SIG-M5 (cell line): ENCODE results near the gene PAK3.

Experiments used
- DNase-seq: peaks from one replicate; lab custom pipeline; 2025; lab: John Stamatoyannopoulos, UW

PAK3 gene

DNA sequence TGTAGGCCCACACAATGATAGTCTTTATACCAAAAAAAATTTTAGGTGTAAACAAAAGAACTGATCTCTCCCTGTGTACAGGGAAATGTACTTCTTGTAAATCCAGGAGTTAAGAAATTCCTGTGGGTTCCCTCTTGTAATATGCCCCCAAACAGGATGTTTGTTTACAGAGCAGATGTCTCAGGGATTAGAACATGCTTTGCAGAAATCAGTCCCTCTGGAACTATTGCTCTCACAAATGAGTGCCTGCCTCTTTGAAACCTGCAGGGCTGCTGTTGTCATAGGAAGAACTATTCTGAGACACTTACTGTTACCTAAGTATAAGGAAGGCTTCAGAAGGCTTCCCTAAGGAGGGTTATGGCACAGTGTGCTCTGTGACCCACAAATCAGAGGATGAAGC is 35.6 kb downstream of the PAK3 start:
- DNase-seq: no peak

- DNase-seq: no peak
Measured at GRCh38 chrX:111133389-111133788, 37.4 kb downstream of the PAK3 start.

- no peak for DNase-seq
Measured at GRCh38 chrX:111145878-111146277, 49.9 kb downstream of the PAK3 start.

DNA sequence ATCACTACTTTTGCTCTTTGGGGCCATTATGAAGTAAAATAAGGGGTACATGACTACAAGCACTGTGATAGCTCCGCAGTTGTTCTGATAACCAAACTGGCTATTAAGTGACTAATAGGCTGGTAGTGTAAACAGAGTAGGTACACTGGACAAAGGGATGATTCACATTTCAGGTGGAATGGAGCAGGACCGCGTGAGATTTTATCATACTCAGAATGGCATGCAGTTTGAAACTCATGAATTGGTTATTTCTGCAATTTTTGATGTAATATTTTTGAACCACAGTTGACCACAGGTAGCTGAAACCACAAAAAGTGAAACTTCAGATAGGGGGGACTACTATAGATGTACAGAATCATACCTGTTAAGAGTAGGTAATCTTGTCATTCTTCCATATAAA is 55.8 kb downstream of the PAK3 start:
- no peak for DNase-seq

DNA sequence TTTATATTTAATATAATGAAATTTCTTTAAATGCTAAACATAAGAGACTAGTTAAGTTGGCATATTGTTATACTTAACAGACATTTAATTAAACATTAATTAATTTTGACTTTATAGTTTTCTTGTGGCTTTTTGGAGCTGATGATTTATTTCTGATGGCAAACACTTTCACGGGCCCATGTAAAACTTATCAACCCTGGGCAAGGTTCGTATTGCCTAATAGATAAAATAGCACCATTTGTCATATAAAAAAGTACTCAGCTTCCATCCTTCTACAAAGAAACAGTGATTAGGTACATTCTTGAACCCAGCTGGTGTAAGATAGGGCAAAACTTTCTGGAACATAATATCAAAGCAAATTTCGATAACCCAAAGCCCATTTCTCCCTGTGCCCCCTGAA is 63.2 kb downstream of the PAK3 start:
- DNase-seq: no peak

GRCh38 chrX:111164728-111165127 is 68.7 kb downstream of the PAK3 start:
- DNase-seq: no peak

GRCh38 chrX:111165902-111166301 is 69.9 kb downstream of the PAK3 start:
- no peak for DNase-seq

DNA sequence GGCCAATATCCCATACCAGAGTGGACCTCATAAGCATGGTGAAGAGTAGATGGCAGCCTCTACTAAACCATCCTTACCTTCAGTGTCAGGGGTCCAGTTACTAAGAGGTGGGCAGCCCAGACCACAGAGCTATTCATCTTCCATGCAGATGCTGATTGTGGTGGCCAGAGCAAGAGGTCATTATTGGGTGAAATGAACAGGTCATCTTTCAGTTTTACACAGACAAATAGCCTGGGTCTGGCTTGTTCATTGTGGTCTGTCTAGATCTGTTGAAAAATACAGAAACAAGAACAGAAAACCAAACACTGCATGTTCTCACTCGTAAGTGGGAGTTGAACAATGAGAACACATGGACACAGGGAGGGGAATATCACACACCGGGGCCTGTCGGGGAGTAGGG is 71.3 kb downstream of the PAK3 start:
- DNase-seq: no peak

DNA sequence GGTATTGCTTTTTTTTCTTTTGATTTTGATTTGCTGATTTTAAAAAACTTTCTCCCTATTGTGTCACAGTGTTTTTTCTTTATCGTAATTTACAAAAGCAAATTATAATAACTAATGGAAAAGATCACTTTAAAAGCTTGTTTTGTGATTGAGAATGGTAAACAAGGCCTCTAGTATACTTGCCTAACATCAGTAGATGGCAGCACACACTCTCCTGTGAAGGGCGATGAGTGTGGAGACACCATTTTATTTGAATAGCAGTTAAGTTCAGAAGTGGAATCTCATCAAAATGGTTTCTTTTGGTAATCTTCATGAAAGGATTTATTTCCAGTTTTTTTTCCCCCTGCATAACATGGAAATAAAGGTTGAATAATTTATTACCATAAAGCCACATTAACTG is 72.3 kb downstream of the PAK3 start:
- DNase-seq: no peak

- no peak for DNase-seq
Measured at GRCh38 chrX:111169141-111169540, 73.2 kb downstream of the PAK3 start.

DNA sequence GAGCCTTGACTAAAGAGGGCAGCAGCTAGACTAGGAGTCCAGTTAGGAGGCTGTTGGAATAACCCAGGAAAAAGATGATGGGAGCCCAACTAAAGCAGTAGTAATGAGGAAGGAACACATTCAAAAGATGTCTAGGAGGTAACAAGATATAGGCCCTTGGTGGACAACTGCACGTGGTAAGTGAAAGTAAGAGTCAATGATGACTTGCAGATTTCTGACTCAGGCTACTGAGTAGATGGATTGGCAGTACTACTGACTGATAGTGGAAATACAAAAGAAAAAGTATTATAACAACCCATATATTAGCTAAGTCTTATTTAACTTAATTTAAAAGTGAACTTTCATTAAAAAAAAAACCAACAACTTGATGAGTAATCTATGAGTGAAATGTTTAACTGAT is 74.0 kb downstream of the PAK3 start:
- no peak for DNase-seq

DNA sequence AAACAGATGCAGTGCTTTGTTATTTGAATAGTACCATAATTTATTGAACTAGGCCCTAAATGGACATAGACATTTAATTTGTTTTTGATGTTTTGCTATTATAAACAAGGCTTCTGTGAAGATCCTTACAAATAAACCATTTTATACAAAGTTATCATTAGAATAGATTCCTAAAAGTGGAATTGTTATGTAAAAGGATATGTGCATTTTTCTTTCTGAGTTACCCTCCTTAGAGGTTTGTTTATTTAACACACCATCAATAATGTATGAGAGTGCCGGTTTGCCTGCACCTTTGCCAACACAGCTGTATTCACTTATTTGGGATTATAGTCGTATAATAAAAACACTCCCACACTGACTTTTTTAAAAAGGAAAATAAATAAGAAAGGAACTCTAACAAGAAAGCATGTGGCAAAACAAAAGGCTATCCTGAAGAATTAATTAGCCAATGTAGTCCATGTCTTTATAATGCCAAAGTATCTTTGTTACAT is 84.8 kb downstream of the PAK3 start:
- no peak for DNase-seq

- DNase-seq: no peak
Measured at GRCh38 chrX:111181951-111182350, 86.0 kb downstream of the PAK3 start.

- no peak for DNase-seq
Measured at GRCh38 chrX:111182997-111183396, 87.0 kb downstream of the PAK3 start.

GRCh38 chrX:111191598-111191997 is 95.6 kb downstream of the PAK3 start:
- DNase-seq: no peak

GRCh38 chrX:111199505-111199904 is 103.5 kb downstream of the PAK3 start:
- DNase-seq: no peak

- no peak for DNase-seq
Measured at GRCh38 chrX:111200327-111200726, 104.3 kb downstream of the PAK3 start.

- no peak for DNase-seq
Measured at GRCh38 chrX:111207851-111208250, 111.9 kb downstream of the PAK3 start.

DNA sequence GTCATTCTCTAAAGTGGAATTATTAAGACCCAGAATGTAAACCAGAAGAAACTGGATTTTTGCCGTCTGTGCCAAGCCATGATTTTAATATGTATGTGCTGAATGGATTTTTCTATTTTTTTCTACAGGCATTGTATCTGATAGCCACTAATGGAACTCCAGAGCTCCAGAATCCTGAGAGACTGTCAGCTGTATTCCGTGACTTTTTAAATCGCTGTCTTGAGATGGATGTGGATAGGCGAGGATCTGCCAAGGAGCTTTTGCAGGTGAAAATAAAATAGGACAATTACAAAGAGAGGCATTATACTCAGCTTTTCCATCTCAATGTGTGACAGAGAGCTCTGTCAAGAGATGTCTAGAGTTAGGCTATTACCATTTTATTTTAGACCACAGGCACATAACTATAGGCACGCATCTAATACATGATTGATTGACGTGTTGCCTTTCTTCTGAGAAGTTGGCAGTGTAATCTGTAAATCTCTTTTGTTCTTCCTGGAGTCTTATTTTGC is 120.4 kb downstream of the PAK3 start:
- DNase-seq: no peak

DNA sequence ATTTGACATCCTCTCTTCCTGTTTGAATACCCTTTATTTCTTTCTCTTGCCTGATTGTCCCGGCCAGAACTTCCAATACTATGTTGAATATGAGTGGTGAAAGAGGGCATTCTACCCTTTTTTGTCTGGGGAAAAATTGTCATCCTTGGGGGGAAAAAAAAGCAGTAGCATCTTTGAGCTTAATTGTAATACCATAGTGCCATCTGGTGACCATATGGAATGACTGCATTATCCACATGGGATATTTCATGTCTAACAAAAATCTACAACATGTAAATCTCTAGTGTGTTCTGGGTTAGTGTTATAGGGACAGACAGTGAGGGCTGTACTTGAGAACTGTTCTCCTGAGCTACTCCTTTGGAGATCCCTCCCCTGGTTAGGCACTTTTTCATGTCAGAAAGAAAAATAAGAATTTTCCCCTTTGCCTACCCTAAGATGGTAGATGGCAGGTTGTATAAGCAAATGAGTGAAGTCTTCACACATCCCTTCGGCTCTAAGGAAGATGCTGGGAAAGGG is 148.3 kb downstream of the PAK3 start:
- no peak for DNase-seq

- DNase-seq: no peak
Measured at GRCh38 chrX:111254896-111255693, 159.1 kb downstream of the PAK3 start.

DNA sequence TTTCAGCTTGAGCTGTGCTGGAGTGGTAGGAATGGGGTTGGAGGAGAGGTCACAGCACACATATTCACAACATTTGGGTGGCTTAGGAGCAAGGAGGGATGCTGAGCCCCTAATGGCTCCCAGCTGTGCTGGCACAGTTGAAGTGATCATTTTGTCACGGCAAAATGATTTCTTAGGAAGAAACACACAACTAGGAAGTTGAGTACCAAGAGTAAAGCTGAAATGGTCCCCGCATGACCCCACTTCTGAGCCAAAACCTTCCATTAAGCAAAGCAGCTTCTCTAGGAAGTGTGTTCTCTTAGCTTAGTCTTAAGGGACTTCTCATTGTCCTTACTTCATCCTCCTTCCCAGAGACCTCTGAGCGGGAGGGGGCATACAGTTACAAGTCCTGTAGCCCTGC is 161.7 kb downstream of the PAK3 start:
- DNase-seq: no peak

DNA sequence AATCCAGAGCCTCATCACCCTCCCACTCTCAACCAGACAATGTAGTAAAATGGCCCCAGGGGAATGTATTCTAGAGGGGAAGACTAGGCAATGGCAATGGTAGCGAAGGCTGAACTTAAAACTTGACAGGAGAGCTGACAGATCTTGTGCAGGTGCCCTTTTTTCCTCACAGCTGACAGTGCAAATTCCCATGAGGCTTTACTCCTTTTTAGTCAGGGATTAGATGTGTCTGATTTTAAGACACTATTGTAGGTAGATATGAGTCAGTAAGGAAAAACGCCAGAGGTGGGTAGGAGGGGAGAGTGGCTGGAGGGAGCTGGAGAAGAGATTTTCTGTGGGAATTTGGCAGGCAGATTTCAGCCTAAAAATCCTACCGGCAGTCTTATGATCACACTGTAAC is 163.6 kb downstream of the PAK3 start:
- no peak for DNase-seq

DNA sequence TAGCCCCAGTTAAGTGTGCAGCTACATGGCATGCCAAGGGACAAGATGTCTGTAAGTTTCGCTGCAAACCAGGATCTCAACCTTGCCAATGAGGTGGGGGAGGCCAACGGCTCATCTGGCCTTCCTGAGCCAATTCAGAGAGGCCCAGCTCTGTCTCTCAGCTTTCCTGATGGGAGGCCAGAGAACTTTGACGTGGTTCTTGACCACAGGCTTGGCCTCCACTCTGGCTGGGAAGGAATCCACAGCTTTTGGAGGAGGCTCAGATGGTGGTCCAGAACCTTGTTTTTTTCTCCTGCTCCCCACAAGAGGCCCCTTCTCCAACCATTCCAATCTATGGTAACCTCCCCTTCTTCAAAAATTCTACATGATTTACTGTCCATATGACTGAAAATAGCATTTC is 164.5 kb downstream of the PAK3 start:
- DNase-seq: no peak
